ENCODE results near the gene MANSC4. TPM values are rescaled to one million over a fixed set of nuclear protein-coding genes. Genes with fewer than 3 reads are reported as not detected.

MANSC4 gene
- total RNA-seq (2014; rRNA removed; shearing (Covaris generic); ENCODE audit: low replicate concordance): not detected in 2 replicates

GRCh38 chr12:27779920-27780611 is at the start of gene MANSC4, which contains the start of gene KLHL42:
MANSC4 (minus strand) TSS chr12:27780236; CDS start chr12:27771276, 8,960 bp downstream.
KLHL42 (plus strand) TSS chr12:27780233; CDS start chr12:27780331, 98 bp downstream.
- DNase-seq (ENCODE audit: low read depth): peak; percentile 83
- in situ Hi-C loops (cut with HindIII; ENCODE audit: low pct_unique_long_range_greater_than_20kb, low sequenced_read_pairs): no loop called here

DNA sequence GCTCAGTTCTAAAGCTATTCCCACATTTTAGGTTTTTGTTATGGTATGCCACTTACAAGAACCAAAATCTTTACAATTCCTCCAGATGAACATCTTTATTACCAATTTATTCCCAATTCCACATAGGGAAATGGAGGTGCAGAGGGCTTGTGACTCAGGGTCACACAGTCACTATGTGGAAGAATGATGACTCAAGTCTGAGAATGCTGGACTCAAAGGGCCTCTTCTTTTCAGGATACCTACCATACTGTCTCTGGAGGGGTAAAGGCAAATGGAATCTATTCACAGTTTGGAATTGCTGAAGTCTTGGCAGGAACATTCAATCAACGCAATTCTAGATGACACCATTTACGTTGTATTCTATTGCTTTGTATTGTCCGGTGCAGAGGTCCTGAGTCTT is 48.2 kb upstream of the MANSC4 start:
- DNase-seq (ENCODE audit: low read depth): no peak
- in situ Hi-C loops (cut with HindIII; ENCODE audit: low pct_unique_long_range_greater_than_20kb, low sequenced_read_pairs): no loop called here

GRCh38 chr12:27826076-27826475 is 46.0 kb upstream of the MANSC4 start:
- DNase-seq (ENCODE audit: low read depth): no peak
- in situ Hi-C loops (cut with HindIII; ENCODE audit: low pct_unique_long_range_greater_than_20kb, low sequenced_read_pairs): no loop called here

GRCh38 chr12:27824126-27824842 is 44.2 kb upstream of the MANSC4 start:
- DNase-seq (ENCODE audit: low read depth): no peak
- in situ Hi-C loops (cut with HindIII; ENCODE audit: low pct_unique_long_range_greater_than_20kb, low sequenced_read_pairs): no loop called here

DNA sequence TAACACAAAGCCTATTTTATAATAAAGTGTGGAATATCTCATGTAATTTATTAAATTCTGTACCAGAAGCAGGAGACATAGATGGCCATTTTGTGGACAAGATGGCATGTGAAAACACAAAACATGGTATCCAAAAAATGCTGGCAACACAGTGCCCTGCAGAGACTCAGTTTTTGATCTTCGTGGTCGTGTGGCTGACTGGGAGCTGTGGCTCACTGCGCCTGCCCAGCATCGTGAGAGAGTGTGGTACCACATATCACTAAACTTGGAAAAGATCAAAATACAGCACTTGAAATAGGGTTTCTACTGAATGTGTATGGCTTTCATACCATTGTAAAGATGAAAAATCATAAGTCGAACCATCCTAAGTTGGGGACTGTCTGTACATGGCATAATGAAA is 43.0 kb upstream of the MANSC4 start:
- no peak for DNase-seq (ENCODE audit: low read depth)
- in situ Hi-C loops (cut with HindIII; ENCODE audit: low pct_unique_long_range_greater_than_20kb, low sequenced_read_pairs): no loop called here

DNA sequence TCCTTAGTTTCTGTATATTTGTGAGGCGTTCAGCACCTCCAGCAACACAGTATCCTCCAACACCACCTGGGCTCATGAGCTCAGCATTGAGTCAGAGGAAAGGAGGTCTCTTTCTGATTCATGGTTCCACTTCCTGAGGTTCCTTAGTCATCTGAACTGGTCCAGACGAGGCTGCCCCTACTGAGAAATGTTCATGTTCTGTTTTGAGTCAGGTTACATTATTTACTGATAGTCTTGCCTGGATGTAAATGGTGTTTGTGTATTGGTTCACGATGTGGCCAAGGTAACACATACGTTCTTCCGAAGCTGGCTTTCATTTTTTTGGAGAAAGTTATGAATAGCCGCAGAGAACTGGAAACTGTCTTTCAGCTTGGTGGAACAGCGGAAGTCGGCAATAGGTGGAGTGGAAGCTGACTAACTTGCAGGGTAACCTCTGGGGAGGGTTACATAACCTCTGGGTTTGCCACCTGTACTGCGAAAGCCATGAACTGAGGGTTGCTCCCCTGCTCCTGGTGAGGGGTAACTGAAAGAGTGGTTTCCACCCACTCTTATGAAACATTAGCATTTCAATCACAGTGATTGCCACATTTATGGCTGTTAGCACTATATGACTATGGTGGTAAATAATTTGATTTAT is 42.2 kb upstream of the MANSC4 start:
- DNase-seq (ENCODE audit: low read depth): no peak

GRCh38 chr12:27821259-27821973 is 41.4 kb upstream of the MANSC4 start:
- DNase-seq (ENCODE audit: low read depth): peak; percentile 57
- in situ Hi-C loops (cut with HindIII; ENCODE audit: low pct_unique_long_range_greater_than_20kb, low sequenced_read_pairs): no loop called here

More for the DNA sequence above, 42.2 kb upstream of the MANSC4 start:
- in situ Hi-C loops (cut with HindIII; ENCODE audit: low pct_unique_long_range_greater_than_20kb, low sequenced_read_pairs): no loop called here

DNA sequence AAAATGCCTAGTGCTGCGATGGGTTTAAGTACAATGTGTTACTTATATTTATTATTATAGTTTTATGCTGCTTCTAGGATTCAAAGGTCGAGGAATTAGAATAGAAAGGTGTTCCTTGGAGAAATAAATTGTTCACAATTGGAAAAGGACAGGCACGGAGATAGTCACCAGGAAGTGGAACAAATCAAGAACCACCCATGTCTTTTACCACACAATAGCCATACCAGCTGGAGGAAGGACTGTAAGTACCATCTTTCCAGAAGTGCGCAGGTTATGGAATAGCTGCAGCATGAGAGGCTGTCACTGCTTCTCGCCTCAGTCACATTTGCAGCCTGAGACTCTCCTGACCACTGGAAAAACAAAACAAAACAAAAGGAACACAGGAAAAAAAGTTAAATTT is 40.5 kb upstream of the MANSC4 start:
- in situ Hi-C loops (cut with HindIII; ENCODE audit: low pct_unique_long_range_greater_than_20kb, low sequenced_read_pairs): no loop called here
- DNase-seq (ENCODE audit: low read depth): no peak

DNA sequence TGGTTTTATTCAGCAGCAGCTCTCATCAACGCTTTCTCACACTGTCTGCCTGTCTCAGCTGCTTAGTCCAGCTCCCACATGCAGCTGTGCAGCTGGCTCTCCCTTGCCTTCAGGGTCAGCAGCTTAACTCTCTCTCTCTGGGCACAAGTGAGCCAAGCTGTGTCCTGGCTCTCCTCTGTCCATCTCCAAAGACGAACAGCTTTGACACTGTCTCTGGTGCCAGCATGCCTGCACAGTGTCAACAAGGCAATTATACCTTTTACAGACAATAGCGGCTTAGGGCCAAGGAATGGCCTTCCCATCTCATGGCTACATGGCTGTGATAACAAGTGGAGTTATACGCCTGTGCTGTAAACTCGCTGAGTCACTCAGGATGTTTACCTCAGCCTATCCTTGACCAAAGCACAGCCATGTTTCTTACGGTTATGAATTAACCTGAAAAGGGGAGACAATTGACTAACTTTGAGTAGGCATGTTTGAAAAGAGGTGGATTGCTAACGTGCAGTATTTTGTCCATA is 38.4 kb upstream of the MANSC4 start:
- in situ Hi-C loops (cut with HindIII; ENCODE audit: low pct_unique_long_range_greater_than_20kb, low sequenced_read_pairs): no loop called here
- no peak for DNase-seq (ENCODE audit: low read depth)

- in situ Hi-C loops (cut with HindIII; ENCODE audit: low pct_unique_long_range_greater_than_20kb, low sequenced_read_pairs): no loop called here
- no peak for DNase-seq (ENCODE audit: low read depth)
These were observed 37.7 kb upstream of the MANSC4 start for GRCh38 chr12:27817766-27818165.

DNA sequence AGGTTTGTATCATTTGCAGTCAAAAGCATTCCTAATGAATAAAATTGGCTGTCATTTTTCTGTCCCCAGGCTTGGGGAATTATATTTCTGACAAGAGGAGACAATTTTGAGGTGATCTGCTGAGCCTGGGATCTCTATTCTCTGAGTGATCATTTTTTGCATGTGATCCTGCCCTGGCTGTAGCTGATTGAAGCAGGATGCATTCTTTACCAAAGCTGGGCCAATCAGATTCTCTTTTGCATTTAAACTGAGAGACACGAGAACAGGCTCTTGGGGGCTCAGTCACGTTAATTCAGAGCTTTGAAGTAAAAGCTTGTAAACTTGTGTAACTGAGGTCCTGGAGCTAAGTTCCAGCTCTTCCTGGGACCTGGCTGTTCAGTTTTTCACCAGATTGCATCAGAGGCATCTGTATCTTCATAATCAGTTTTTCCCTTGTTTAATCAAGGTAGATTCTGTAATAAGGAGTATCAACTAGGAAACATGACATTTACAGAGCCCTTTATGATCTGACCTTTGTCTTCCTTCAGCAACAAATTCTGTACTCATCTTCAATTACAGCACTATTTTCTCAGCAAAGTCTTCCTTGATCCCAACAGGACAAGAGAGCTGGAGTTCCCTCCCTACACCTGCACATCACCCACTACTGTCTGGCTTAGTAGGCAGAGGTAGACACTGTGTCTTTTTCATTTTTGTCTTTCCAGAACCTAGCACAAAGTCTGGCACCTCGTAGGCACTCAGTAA is 35.0 kb upstream of the MANSC4 start:
- DNase-seq (ENCODE audit: low read depth): no peak
- in situ Hi-C loops (cut with HindIII; ENCODE audit: low pct_unique_long_range_greater_than_20kb, low sequenced_read_pairs): no loop called here

- DNase-seq (ENCODE audit: low read depth): no peak
- in situ Hi-C loops (cut with HindIII; ENCODE audit: low pct_unique_long_range_greater_than_20kb, low sequenced_read_pairs): no loop called here
These were observed 34.4 kb upstream of the MANSC4 start for GRCh38 chr12:27814411-27814810.

DNA sequence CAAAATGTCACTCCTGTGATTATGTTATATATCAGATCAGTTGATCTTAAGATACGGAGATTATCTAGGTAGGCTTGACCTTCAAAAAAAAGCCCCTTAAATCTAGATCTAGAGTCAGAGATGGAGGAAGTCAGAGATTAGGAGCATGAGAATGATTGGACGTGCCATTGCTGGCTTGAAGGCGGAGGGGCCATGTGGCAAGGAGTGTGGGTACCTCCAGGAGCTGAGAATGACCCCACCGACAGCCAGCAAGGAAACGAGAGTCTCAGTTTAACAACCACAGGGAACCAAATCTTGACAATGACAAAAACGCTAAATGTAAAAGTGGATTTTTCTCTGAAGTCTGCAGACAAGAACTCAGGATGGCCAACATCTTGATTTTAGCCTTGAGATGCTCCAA is 32.5 kb upstream of the MANSC4 start:
- in situ Hi-C loops (cut with HindIII; ENCODE audit: low pct_unique_long_range_greater_than_20kb, low sequenced_read_pairs): no loop called here
- DNase-seq (ENCODE audit: low read depth): no peak

DNA sequence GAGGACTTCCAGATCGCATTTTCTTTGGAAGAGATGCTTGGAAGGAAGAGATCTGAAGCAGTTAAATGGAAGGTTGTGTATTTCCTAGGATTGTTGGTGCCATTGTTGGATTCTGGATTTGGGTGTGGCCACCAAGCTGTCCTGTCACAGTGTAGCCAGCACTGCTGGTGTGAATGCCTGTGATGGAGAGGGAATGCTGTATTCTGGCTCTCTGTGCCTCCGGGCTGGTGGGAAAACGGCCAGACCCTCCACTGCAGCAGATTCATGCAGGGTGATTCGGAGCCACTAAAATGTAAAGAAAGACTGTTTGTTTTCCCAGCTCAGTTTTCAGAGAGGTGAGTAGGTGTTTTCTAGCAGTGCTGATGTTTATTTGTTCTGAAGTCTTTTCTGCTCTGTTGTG is 30.7 kb upstream of the MANSC4 start:
- in situ Hi-C loops (cut with HindIII; ENCODE audit: low pct_unique_long_range_greater_than_20kb, low sequenced_read_pairs): no loop called here
- DNase-seq (ENCODE audit: low read depth): no peak

DNA sequence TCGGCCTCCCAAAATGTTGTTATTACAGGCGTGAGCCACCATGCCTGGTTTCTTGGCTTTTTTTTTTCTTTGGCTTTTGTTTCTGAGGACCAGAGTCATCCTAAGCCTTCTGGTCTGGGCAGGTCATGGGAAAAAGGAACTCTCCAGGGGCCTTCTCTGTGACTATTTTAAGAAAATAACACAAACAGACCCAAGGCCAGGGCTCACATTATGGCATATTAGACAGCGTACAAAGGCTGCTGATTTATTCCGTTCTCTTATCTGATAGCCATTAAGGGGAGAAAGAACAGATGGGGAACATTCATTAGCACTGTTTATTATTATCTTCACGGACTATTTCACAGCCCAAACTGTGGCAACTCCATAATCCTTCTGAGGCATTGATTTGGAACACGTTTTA is 28.8 kb upstream of the MANSC4 start:
- DNase-seq (ENCODE audit: low read depth): no peak
- in situ Hi-C loops (cut with HindIII; ENCODE audit: low pct_unique_long_range_greater_than_20kb, low sequenced_read_pairs): no loop called here

- no peak for DNase-seq (ENCODE audit: low read depth)
- in situ Hi-C loops (cut with HindIII; ENCODE audit: low pct_unique_long_range_greater_than_20kb, low sequenced_read_pairs): no loop called here
These were observed 27.1 kb upstream of the MANSC4 start for GRCh38 chr12:27807063-27807703.

- no peak for DNase-seq (ENCODE audit: low read depth)
- in situ Hi-C loops (cut with HindIII; ENCODE audit: low pct_unique_long_range_greater_than_20kb, low sequenced_read_pairs): no loop called here
These were observed 26.2 kb upstream of the MANSC4 start for GRCh38 chr12:27806259-27806658.

All from Caki2 (cell line).